ENCODE results near the gene CDK19. TPM values are rescaled to one million over a fixed set of nuclear protein-coding genes. Genes with fewer than 3 reads are reported as not detected.
"Not testable (repeated sequence)": the region's sequence is repeated elsewhere in the genome, so short reads cannot be mapped to it uniquely, and the experiment has no call there.

CDK19 gene
- total RNA-seq, 3 donors from 2014 or later, result 2.8 to 3.8 (median 3.7) TPM

GRCh38 chr6:110826236-110827129 is 11.2 kb upstream of the CDK19 start:
- H3K4me3 Mint-ChIP-seq, result no peak overlapping the region
- no peaks in the 10 kb centered on the region for H3K36me3 Mint-ChIP-seq (ENCODE audit: insufficient read depth)
- no peaks in the 10 kb centered on the region for H3K27me3 Mint-ChIP-seq (ENCODE audit: low read depth)
- ATAC-seq (no peak), DNase-seq (no peak)
- H3K9me3 Mint-ChIP-seq, result no peaks in the 10 kb centered on the region
- no peaks in the 10 kb centered on the region for H3K4me1 Mint-ChIP-seq (ENCODE audit: low read depth)

- no peaks in the 10 kb centered on the region for H3K4me1 Mint-ChIP-seq (ENCODE audit: low read depth)
- no peak overlapping the region for H3K4me3 Mint-ChIP-seq
- no peaks in the 10 kb centered on the region for H3K9me3 Mint-ChIP-seq
- no peaks in the 10 kb centered on the region for H3K36me3 Mint-ChIP-seq (ENCODE audit: insufficient read depth)
- DNase-seq, result no peak
- H3K27me3 Mint-ChIP-seq (ENCODE audit: low read depth), result peaks cover 2% of the 10 kb centered on the region
- no peak for ATAC-seq
Measured at GRCh38 chr6:110823146-110823545, 7.9 kb upstream of the CDK19 start.

GRCh38 chr6:110822249-110822648 is 7.0 kb upstream of the CDK19 start:
- no peaks in the 10 kb centered on the region for H3K36me3 Mint-ChIP-seq (ENCODE audit: insufficient read depth)
- H3K27me3 Mint-ChIP-seq (ENCODE audit: low read depth), result peaks cover 2% of the 10 kb centered on the region
- ATAC-seq (no peak), DNase-seq (no peak)
- H3K4me3 Mint-ChIP-seq, result no peak overlapping the region
- no peaks in the 10 kb centered on the region for H3K9me3 Mint-ChIP-seq
- H3K4me1 Mint-ChIP-seq (ENCODE audit: low read depth), result no peaks in the 10 kb centered on the region

DNA sequence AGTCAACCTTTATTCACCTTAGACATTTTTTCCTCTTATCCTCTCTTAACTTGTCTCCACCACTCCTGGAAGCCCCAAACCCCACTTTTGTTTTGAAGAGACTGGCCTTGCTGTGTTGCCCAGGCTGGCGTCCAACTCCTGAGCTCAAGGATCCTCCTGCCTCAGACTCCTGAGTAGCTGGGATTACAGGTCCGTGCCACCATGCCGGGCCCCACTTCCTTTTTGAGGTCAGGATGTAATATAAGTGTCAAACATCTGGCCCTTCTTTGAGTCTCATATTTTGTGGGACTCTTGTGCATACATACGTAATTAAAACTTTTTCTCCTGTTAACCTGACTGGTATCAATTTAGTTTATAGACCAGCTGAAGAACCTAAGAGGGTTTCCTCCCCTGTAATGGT is 1.4 kb upstream of the CDK19 start:
- DNase-seq (no peak), ATAC-seq (no peak)
- H3K4me1 Mint-ChIP-seq (ENCODE audit: low read depth), result peaks cover 18% of the 10 kb centered on the region
- H3K27me3 Mint-ChIP-seq (ENCODE audit: low read depth), result peaks cover 2% of the 10 kb centered on the region
- H3K36me3 Mint-ChIP-seq (ENCODE audit: insufficient read depth), result no peaks in the 10 kb centered on the region
- H3K9me3 Mint-ChIP-seq, result no peaks in the 10 kb centered on the region
- peak overlapping the region; percentile 99 for H3K4me3 Mint-ChIP-seq

- Mint-ChIP-seq H3K4me1 (ENCODE audit: low read depth) (peaks cover 21% of the 10 kb centered on the region), H3K36me3 (ENCODE audit: insufficient read depth) (no peaks in the 10 kb centered on the region), H3K4me3 (peak overlapping the region; percentile 99), H3K27me3 (ENCODE audit: low read depth) (no peaks in the 10 kb centered on the region), H3K9me3 (no peaks in the 10 kb centered on the region)
- DNase-seq, result no peak
- ATAC-seq, result peak in 1 of 2 donors; percentile 9
Measured at GRCh38 chr6:110815015-110815410, 256 bp downstream of the CDK19 start.

- Mint-ChIP-seq H3K36me3 (ENCODE audit: insufficient read depth) (no peaks in the 10 kb centered on the region), H3K9me3 (no peaks in the 10 kb centered on the region), H3K4me3 (peak overlapping the region; percentile 99), H3K27me3 (ENCODE audit: low read depth) (no peaks in the 10 kb centered on the region), H3K4me1 (ENCODE audit: low read depth) (peaks cover 21% of the 10 kb centered on the region)
- ATAC-seq (peak; percentile 18 to 19), DNase-seq (peak; percentile 34)
Measured at GRCh38 chr6:110814102-110815014, 911 bp downstream of the CDK19 start.

DNA sequence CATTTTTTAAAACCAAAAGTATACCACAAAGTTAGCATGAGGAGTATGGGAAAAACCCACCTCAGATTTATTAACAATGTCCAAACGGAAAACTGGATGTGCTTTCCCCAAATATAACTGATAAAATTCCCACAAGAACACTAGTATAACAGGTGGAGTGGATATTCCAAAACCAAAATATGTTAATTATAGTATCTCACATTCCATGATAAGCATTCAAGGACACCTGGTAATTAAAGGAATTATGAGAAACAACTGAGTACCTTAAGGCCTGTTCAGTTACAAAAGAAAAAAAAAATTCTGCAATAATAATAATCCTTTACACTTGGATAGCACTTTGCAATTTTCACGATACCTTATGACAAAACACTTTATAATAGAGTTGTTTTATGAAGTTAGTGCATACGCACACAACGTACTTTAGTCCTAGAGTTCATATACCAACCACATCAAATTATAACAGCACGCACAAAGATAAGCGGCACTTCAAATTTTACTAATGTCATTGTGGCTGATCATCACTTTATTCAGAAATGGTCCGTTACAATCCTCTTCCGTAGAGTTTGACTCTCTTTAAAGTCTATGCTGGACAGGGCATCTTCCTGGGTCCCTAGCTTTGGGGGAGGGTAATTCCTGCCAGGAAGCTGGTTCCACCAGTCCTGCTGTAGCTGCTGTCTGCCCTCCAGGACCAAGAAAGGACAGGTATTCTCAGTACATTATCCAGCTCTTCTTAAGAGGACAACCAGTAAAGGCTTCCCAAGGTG is 1.7 kb downstream of the CDK19 start:
- no peaks in the 10 kb centered on the region for H3K9me3 Mint-ChIP-seq
- H3K36me3 Mint-ChIP-seq (ENCODE audit: insufficient read depth), result no peaks in the 10 kb centered on the region
- peaks cover 21% of the 10 kb centered on the region for H3K4me1 Mint-ChIP-seq (ENCODE audit: low read depth)
- no peak for ATAC-seq
- H3K27me3 Mint-ChIP-seq (ENCODE audit: low read depth), result no peaks in the 10 kb centered on the region
- no peak for DNase-seq
- H3K4me3 Mint-ChIP-seq, result peak overlapping the region; percentile 99

DNA sequence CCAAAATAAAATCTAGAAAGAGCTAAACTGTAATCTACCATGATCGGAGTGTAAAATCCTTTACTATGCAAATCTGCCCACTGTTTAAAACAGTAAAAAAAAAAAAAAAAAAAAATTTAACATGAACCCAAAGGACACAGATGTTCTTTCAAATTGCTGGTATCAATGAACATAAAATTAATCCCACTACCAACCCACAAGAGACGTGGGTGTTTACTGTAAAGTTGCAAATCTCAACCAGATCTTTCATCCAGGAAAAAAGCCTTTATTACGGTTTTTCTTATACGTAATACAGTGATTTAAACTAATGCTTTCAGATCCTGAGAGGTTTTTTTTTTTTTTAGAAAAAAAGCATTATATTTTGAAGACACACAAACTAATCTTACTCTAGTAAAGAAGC is 2.5 kb downstream of the CDK19 start:
- H3K4me3 Mint-ChIP-seq, result no peak overlapping the region
- H3K36me3 Mint-ChIP-seq (ENCODE audit: insufficient read depth), result no peaks in the 10 kb centered on the region
- H3K9me3 Mint-ChIP-seq, result no peaks in the 10 kb centered on the region
- H3K27me3 Mint-ChIP-seq (ENCODE audit: low read depth), result no peaks in the 10 kb centered on the region
- no peak for ATAC-seq
- no peak for DNase-seq
- peaks cover 21% of the 10 kb centered on the region for H3K4me1 Mint-ChIP-seq (ENCODE audit: low read depth)

GRCh38 chr6:110810896-110811586 is 4.2 kb downstream of the CDK19 start:
- Mint-ChIP-seq H3K9me3 (no peaks in the 10 kb centered on the region), H3K36me3 (ENCODE audit: insufficient read depth) (no peaks in the 10 kb centered on the region), H3K27me3 (ENCODE audit: low read depth) (no peaks in the 10 kb centered on the region), H3K4me3 (no peak overlapping the region), H3K4me1 (ENCODE audit: low read depth) (peaks cover 12% of the 10 kb centered on the region)
- DNase-seq, result no peak
- ATAC-seq, result no peak

DNA sequence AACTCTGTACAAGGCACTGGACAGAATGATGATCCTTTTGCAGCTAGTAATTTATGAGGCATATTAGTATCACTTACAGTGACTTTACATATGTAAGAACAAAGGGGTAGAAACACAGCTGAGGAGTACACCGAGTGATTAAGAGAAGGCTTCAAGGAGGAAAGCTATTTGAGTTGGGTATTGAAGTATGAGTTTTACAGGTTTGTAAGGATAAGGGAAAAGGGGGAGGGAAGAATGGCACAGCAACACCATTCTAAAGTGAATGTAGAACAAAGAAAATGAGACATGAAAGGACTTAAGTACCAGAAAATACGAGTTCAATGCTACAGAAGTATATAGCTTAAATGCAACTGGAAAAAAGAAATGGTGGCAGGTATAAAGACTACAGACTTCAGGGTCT is 5.5 kb downstream of the CDK19 start:
- peaks cover 2% of the 10 kb centered on the region for H3K36me3 Mint-ChIP-seq (ENCODE audit: insufficient read depth)
- H3K9me3 Mint-ChIP-seq, result no peaks in the 10 kb centered on the region
- H3K4me1 Mint-ChIP-seq (ENCODE audit: low read depth), result peaks cover 18% of the 10 kb centered on the region
- no peak overlapping the region for H3K4me3 Mint-ChIP-seq
- no peaks in the 10 kb centered on the region for H3K27me3 Mint-ChIP-seq (ENCODE audit: low read depth)
- no peak for DNase-seq
- ATAC-seq, result no peak

DNA sequence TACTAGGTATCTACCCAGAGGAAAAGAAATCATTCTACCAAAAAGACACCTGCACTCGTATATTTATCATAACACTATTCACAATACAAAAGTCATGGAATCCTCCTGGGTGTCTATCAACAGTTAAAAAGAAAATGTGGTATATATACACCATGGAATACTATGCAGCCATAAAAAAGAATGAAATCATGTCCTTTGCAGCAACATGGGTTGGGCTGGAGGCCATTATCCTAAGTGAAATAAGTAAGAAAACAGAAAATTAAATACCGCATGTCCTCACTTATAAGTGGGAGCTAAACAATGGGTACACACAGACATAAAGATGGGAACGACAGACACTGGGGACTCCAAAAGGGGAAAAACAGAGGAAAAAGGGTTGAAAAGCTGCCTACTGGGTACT is 13.1 kb downstream of the CDK19 start:
- H3K4me3 Mint-ChIP-seq; H3K27me3 Mint-ChIP-seq (ENCODE audit: low read depth); ATAC-seq; H3K36me3 Mint-ChIP-seq (ENCODE audit: insufficient read depth); DNase-seq: not testable (repeated sequence)
- peaks cover 19% of the 10 kb centered on the region for H3K4me1 Mint-ChIP-seq (ENCODE audit: low read depth)
- peaks cover 15% of the 10 kb centered on the region for H3K9me3 Mint-ChIP-seq

DNA sequence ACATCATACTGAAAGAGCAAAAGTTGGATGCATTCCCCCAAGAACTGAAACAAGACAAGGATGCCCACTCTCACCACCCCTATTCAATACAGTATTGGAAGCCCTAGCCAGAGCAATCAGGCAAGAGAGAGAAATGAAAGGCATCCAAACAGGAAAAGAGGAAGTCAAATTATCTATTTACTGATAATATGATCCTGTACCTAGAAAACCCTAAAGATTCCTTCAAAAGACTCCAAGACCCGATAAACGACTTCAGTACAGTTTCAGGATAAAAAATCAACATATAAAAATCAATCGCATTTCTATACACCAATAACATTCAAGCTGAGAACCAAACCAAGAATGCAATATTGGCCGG is 14.5 kb downstream of the CDK19 start:
- ATAC-seq (no peak), DNase-seq (no peak)
- H3K9me3 Mint-ChIP-seq, result peaks cover 15% of the 10 kb centered on the region
- no peak overlapping the region for H3K4me3 Mint-ChIP-seq
- no peaks in the 10 kb centered on the region for H3K27me3 Mint-ChIP-seq (ENCODE audit: low read depth)
- peaks cover 18% of the 10 kb centered on the region for H3K4me1 Mint-ChIP-seq (ENCODE audit: low read depth)
- H3K36me3 Mint-ChIP-seq (ENCODE audit: insufficient read depth), result peaks cover 8% of the 10 kb centered on the region

DNA sequence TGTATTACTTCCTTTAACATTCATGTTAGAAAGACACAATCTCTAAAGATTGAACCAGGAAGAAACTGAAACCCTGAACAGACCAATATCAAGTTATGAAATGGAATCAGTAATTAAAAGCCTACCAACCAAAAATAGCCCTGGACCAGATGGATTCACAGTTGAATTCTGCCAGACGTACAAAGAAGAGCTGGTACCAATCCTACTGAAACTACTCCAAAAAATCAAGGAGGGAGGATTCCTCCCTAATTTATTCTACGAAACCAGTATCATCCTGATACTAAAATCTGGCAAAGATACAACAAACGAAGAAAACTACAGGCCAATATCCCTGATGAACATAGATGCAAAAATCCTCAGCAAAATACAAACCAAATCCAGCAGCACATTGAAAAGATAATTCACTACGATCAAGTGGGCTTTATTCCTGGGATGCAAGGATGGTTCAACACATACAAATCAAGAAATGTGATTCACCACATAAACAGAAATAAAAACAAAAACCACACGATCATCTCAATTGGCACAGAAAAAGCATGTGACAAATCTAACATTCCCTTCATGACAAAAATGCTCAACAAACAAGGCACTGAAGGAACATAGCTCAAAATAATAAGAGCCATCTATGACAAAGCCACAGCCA is 15.0 kb downstream of the CDK19 start:
- Mint-ChIP-seq H3K4me3 (no peak overlapping the region), H3K4me1 (ENCODE audit: low read depth) (peaks cover 17% of the 10 kb centered on the region), H3K36me3 (ENCODE audit: insufficient read depth) (peaks cover 8% of the 10 kb centered on the region), H3K9me3 (peaks cover 15% of the 10 kb centered on the region), H3K27me3 (ENCODE audit: low read depth) (no peaks in the 10 kb centered on the region)
- ATAC-seq (no peak), DNase-seq (no peak)
